ENCODE data around the gene SYNPR.

SYNPR gene

DNA sequence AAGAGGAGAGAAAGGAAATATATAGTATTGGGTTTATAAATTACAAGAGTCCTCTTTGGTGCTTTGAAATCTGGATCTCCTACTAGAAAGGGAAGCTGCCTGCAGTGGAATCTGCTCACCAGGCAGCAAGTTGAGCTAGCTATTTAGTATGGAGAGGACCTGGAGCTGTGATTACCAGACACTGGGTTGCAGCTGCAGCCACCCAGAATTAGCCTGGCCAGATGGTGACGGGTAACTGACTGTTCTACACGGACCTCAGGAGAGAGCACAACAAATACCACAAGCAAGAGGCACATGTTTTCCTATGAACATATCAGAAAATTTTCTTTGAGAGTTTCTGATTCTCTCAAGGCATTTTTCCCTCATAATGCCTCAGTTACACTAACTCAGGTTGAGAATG, 46.5 kb downstream of the SYNPR start:
- no peak for DNase-seq (ENCODE audit: low spot score)
- TF ChIP-seq, protein P1, sequence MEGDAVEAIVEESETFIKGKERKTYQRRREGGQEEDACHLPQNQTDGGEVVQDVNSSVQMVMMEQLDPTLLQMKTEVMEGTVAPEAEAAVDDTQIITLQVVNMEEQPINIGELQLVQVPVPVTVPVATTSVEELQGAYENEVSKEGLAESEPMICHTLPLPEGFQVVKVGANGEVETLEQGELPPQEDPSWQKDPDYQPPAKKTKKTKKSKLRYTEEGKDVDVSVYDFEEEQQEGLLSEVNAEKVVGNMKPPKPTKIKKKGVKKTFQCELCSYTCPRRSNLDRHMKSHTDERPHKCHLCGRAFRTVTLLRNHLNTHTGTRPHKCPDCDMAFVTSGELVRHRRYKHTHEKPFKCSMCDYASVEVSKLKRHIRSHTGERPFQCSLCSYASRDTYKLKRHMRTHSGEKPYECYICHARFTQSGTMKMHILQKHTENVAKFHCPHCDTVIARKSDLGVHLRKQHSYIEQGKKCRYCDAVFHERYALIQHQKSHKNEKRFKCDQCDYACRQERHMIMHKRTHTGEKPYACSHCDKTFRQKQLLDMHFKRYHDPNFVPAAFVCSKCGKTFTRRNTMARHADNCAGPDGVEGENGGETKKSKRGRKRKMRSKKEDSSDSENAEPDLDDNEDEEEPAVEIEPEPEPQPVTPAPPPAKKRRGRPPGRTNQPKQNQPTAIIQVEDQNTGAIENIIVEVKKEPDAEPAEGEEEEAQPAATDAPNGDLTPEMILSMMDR (IDR thresholded peaks at IDR 0.05; ENCODE audit: extremely low read depth, insufficient read depth, missing control alignments) = no peak
- in situ Hi-C loops (cut with MboI; ENCODE audit: low pct_unique_long_range_greater_than_20kb, low sequenced_read_pairs, unreplicated experiment) = no loop called here

DNA sequence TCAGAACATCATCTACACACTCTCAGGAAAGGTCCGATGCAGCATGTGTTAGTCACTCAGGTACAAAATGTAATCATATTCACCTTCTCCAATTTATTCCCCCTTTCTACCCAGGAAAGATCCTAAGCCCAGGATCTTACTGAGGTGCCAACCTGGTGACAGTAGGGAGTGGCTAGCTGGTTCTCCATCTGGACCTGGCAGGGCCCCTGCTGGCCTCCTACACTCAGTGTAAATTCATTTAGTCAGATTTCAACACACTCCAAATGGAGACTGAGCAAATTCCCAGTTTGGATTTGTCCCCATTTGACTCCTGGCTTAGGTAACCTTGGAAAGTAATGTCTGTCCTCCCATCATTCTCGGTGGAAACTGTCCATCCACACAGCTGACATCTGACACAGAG, 47.3 kb downstream of the SYNPR start:
- no peak for DNase-seq (ENCODE audit: low spot score)
- TF ChIP-seq, protein P1 (IDR thresholded peaks at IDR 0.05; ENCODE audit: extremely low read depth, insufficient read depth, missing control alignments) = no peak
- in situ Hi-C loops (cut with MboI; ENCODE audit: low pct_unique_long_range_greater_than_20kb, low sequenced_read_pairs, unreplicated experiment) = no loop called here

DNA sequence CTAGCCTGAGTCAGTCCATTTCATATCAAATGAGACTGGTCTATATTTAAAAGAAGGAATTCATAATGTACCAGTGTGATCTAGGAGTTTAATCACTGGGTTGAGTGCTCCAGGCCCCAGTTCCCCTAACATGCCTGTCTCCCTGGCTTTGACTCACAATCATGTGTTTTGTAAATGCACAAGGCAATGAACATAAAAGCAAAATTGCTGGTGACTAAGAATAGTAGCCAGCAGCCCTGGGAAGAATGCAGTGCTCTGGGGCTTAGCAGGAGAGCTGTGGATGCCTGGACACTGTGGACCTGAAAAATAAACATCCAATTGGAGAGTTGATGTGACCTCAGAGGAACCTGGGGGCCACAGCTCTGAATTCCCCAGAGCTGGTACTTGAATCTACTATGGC, 50.3 kb downstream of the SYNPR start:
- DNase-seq (ENCODE audit: low spot score) = no peak
- in situ Hi-C loops (cut with MboI; ENCODE audit: low pct_unique_long_range_greater_than_20kb, low sequenced_read_pairs, unreplicated experiment) = no loop called here
- TF ChIP-seq, protein P1 (IDR thresholded peaks at IDR 0.05; ENCODE audit: extremely low read depth, insufficient read depth, missing control alignments) = no peak

DNA sequence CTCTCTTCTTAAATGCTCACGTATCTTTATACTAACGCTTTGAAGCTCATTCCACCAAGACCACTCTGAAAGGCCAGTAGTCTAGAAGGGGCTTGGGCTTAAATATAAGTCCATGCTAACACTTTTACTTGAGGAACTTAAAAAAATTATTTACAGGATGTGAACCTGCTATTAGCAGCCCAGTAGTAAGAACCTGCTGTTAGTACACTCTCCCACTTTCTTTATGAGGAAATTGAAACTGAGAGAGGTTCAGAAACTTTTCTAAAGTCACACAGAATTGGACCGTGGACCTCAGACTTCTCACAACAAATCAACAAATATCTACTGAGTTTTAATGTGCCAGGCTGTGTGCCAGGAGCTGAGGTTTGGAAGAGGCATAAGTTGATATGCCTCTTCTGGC, 53.4 kb downstream of the SYNPR start:
- DNase-seq (ENCODE audit: low spot score) = no peak
- TF ChIP-seq, protein P1 (IDR thresholded peaks at IDR 0.05; ENCODE audit: extremely low read depth, insufficient read depth, missing control alignments) = no peak
- in situ Hi-C loops (cut with MboI; ENCODE audit: low pct_unique_long_range_greater_than_20kb, low sequenced_read_pairs, unreplicated experiment) = no loop called here

DNA sequence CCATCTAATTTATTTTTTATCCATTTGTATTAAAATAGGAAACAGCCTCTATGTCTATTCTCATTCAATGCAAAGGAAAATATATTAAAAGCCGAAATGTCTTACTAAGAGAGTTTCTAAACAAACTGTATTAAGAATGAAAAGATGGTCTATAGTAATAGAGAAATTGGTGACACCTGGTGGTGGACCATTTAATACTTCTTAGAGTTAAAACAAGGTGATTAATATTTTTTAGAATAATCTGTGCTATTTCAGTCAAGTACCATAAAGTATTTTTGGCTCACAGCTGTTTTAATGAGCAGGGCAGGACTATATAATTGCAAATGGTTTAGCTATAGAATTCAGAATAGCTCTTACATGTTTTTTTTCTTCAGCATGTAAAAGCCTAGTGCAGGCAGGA, 55.7 kb downstream of the SYNPR start:
- TF ChIP-seq, protein P1 (IDR thresholded peaks at IDR 0.05; ENCODE audit: extremely low read depth, insufficient read depth, missing control alignments) = no peak
- no peak for DNase-seq (ENCODE audit: low spot score)
- in situ Hi-C loops (cut with MboI; ENCODE audit: low pct_unique_long_range_greater_than_20kb, low sequenced_read_pairs, unreplicated experiment) = no loop called here

DNA sequence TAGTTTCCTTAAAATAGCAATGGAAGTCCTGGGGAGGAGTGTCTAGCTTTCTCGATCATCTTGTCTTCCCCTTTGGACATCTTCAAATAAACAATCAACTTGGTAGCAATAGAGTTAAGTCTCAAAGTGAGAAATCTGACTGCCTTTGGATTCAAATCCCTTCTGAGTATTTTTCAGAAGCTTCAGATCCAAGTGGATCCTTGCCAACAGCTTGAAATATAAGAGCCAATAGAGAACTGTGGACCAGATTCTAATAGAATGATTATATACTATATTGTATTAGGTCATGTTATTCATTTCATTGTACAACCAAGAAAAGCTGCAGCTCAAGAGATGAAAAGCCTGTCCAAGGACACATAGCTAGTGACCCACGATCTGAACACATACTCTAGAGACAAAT, 60.2 kb downstream of the SYNPR start:
- no peak for DNase-seq (ENCODE audit: low spot score)
- TF ChIP-seq, protein P1 (IDR thresholded peaks at IDR 0.05; ENCODE audit: extremely low read depth, insufficient read depth, missing control alignments) = no peak
- in situ Hi-C loops (cut with MboI; ENCODE audit: low pct_unique_long_range_greater_than_20kb, low sequenced_read_pairs, unreplicated experiment) = no loop called here

DNA sequence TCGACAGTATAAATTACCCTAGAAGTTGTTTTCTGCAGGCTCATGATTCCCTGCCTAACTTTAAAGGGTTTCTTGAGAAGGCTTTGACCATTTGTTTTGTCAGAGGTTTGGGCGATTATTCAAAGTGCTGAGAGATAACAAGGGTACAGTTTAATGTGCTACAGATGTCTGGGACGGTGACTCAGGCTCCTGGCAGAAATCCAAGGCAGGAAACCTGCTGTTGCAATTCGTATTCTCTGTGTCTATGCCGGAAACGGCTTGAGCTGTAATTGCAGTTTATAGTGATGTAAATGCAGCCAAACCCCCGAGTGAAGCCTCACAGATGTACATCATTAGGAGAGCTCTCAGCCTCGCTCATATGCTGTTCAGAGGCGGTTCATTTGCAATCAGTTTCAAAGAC, 65.6 kb downstream of the SYNPR start:
- in situ Hi-C loops (cut with MboI; ENCODE audit: low pct_unique_long_range_greater_than_20kb, low sequenced_read_pairs, unreplicated experiment) = no loop called here
- TF ChIP-seq, protein P1 (IDR thresholded peaks at IDR 0.05; ENCODE audit: extremely low read depth, insufficient read depth, missing control alignments) = no peak
- no peak for DNase-seq (ENCODE audit: low spot score)

Measured in GM13977 (cell line).